KMS-11 (cell line): Measurements from ENCODE around the gene RXFP3.

ENCODE experiments used
- H2AFZ ChIP-seq: fragments of 200-600 bp; sonication (generic); 2 replicates; pipeline ENCODE4 v1.6.1; 2016; ENCODE audit warnings: antibody characterized with exemption, mixed run types, low read depth
- H3K27ac ChIP-seq: fragments of 200-600 bp; sonication (generic); 2 replicates; pipeline ENCODE4 v1.6.1; 2016; ENCODE audit warnings: mild to moderate bottlenecking, mixed run types
- H3K27me3 ChIP-seq: fragments of 200-600 bp; sonication (generic); 2 replicates; pipeline ENCODE4 v1.6.1; 2017; ENCODE audit warnings: mild to moderate bottlenecking, low read depth, mixed run types, moderate library complexity; ENCODE audit not compliant: insufficient read depth
- H3K36me3 ChIP-seq: fragments of 200-600 bp; sonication (generic); 2 replicates; pipeline ENCODE4 v1.6.1; 2017; ENCODE audit warnings: mild to moderate bottlenecking, mixed run types; ENCODE audit not compliant: insufficient read depth
- H3K4me1 ChIP-seq: fragments of 200-600 bp; sonication (generic); 2 replicates; pipeline ENCODE4 v1.6.1; 2016; ENCODE audit warnings: mild to moderate bottlenecking, low read depth, mixed run types; ENCODE audit not compliant: poor library complexity, severe bottlenecking
- H3K4me2 ChIP-seq: fragments of 200-600 bp; sonication (generic); 2 replicates; pipeline ENCODE4 v1.7.0; 2016; ENCODE audit warnings: mild to moderate bottlenecking, mixed run types
- H3K4me3 ChIP-seq: fragments of 200-600 bp; sonication (generic); IDR thresholded peaks from 2 replicates; pipeline ENCODE4 v1.6.1; 2017; ENCODE audit warnings: low read depth, low read length, mixed read lengths; ENCODE audit not compliant: insufficient read depth
- H3K79me2 ChIP-seq: fragments of 200-600 bp; sonication (generic); 2 replicates; pipeline ENCODE4 v1.6.1; 2016; ENCODE audit warnings: low read depth, mixed run types; ENCODE audit not compliant: insufficient read depth
- H3K9ac ChIP-seq: fragments of 200-600 bp; sonication (generic); 2 replicates; pipeline ENCODE4 v1.6.1; 2016; ENCODE audit warnings: mild to moderate bottlenecking, mixed run types
- H4K20me1 ChIP-seq: fragments of 200-600 bp; sonication (generic); 2 replicates; pipeline ENCODE4 v1.6.1; 2016; ENCODE audit warnings: mild to moderate bottlenecking, mixed run types; ENCODE audit not compliant: insufficient read depth
- TF ChIP-seq, protein P1 (sequence below): fragments of 200-600 bp; sonication (generic); conservative IDR thresholded peaks from 2 replicates; pipeline ENCODE4 v1.6.1; 2017; ENCODE audit warnings: low read depth, mild to moderate bottlenecking, antibody characterized with exemption, low read length, moderate library complexity, mixed read lengths

The RXFP3 gene

GRCh38 chr5:33968211-33969005 lies 32.2 kb downstream of the RXFP3 start:
- H3K27me3 ChIP-seq, result no peaks in the 10 kb centered on the region
- H3K9ac ChIP-seq, result no peak overlapping the region
- H3K79me2 ChIP-seq, result no peaks in the 10 kb centered on the region
- no peak overlapping the region for H2AFZ ChIP-seq
- TF ChIP-seq, protein P1, sequence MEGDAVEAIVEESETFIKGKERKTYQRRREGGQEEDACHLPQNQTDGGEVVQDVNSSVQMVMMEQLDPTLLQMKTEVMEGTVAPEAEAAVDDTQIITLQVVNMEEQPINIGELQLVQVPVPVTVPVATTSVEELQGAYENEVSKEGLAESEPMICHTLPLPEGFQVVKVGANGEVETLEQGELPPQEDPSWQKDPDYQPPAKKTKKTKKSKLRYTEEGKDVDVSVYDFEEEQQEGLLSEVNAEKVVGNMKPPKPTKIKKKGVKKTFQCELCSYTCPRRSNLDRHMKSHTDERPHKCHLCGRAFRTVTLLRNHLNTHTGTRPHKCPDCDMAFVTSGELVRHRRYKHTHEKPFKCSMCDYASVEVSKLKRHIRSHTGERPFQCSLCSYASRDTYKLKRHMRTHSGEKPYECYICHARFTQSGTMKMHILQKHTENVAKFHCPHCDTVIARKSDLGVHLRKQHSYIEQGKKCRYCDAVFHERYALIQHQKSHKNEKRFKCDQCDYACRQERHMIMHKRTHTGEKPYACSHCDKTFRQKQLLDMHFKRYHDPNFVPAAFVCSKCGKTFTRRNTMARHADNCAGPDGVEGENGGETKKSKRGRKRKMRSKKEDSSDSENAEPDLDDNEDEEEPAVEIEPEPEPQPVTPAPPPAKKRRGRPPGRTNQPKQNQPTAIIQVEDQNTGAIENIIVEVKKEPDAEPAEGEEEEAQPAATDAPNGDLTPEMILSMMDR, result no peak
- H3K27ac ChIP-seq, result no peak overlapping the region
- H3K4me3 ChIP-seq, result no peak overlapping the region
- no peaks in the 10 kb centered on the region for H3K36me3 ChIP-seq
- H4K20me1 ChIP-seq, result no peaks in the 10 kb centered on the region
- no peak overlapping the region for H3K4me2 ChIP-seq
- no peaks in the 10 kb centered on the region for H3K4me1 ChIP-seq

DNA sequence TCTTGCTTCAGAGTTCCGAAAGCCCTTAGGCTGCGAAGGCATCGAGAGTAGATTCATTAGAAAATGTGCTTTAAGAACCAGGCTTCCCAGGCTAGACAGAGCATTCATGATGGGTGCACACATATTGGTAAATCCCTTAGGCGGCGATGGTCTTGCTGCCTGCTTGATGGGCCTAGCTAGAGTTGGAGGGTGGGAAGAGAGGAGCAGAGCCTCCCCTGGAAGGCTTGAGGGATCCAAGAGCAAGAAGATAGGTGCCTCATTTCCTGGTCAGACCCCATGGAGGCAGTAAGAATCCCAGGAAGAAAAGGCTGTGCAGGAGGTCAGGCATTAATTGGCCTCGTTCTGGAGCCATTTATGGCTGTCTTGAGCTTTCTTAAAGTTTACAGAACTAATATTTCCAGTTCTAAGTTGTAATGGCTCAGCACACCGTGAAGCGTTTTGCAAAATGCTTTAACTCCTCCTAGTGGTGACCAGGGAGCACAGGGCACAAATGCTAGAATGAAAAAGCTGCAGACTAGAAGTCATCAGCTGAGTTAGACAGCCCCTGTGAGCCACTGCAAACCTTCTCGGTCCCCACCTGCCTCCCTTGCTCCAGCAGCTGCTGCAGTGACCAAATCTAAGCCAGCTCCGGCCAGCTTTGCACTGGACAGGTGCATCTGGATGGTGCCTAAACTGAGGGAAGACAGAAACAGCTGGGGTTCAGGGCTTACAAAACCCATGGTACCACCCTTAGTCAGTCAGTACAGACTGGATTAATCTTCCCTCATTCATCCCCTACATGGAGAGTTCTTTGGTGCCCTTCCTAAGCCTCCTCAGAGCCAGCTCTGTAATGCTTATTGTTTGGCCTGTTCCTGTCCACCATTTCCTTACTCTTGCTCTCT lies 33.6 kb downstream of the RXFP3 start:
- no peak overlapping the region for H2AFZ ChIP-seq
- no peak overlapping the region for H3K9ac ChIP-seq
- H3K4me3 ChIP-seq, result no peak overlapping the region
- TF ChIP-seq, protein P1, result peak; percentile 60
- no peak overlapping the region for H3K4me2 ChIP-seq
- no peaks in the 10 kb centered on the region for H3K4me1 ChIP-seq
- no peaks in the 10 kb centered on the region for H3K36me3 ChIP-seq
- H3K27ac ChIP-seq, result no peak overlapping the region
- no peaks in the 10 kb centered on the region for H3K27me3 ChIP-seq
- no peaks in the 10 kb centered on the region for H3K79me2 ChIP-seq
- no peaks in the 10 kb centered on the region for H4K20me1 ChIP-seq

- no peak overlapping the region for H3K4me2 ChIP-seq
- no peaks in the 10 kb centered on the region for H4K20me1 ChIP-seq
- H3K4me1 ChIP-seq, result no peaks in the 10 kb centered on the region
- TF ChIP-seq, protein P1, result no peak
- H3K27me3 ChIP-seq, result no peaks in the 10 kb centered on the region
- no peaks in the 10 kb centered on the region for H3K36me3 ChIP-seq
- no peak overlapping the region for H3K27ac ChIP-seq
- H3K9ac ChIP-seq, result no peak overlapping the region
- no peak overlapping the region for H3K4me3 ChIP-seq
- no peak overlapping the region for H2AFZ ChIP-seq
- H3K79me2 ChIP-seq, result no peaks in the 10 kb centered on the region
These were observed 37.1 kb downstream of the RXFP3 start for GRCh38 chr5:33973271-33973670.

DNA sequence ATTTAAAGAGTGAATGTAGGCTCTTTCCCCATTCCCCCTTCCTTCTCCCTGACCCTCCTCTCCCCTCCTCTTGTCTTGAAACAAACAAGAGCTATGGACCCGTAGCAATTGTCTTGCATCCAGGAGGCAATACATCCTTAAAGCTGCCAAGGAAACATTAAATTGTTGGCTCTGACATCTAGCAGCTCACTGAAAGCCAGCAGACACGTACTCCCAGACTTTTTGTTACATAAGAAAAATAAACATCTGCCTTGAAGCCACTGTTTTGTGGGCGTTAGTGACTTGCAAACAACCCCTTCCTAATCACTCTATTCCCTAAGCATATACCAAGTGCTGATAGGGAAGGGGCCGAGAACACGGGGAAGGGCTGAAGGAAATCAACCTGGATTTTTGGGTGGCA lies 39.7 kb downstream of the RXFP3 start:
- H3K4me2 ChIP-seq, result no peak overlapping the region
- no peaks in the 10 kb centered on the region for H3K36me3 ChIP-seq
- TF ChIP-seq, protein P1, result no peak
- H3K4me3 ChIP-seq, result no peak overlapping the region
- H3K9ac ChIP-seq, result no peak overlapping the region
- no peaks in the 10 kb centered on the region for H4K20me1 ChIP-seq
- no peak overlapping the region for H3K27ac ChIP-seq
- H3K27me3 ChIP-seq, result no peaks in the 10 kb centered on the region
- no peaks in the 10 kb centered on the region for H3K4me1 ChIP-seq
- H2AFZ ChIP-seq, result no peak overlapping the region
- H3K79me2 ChIP-seq, result no peaks in the 10 kb centered on the region
